Trophoblast cell (in vitro differentiated cells and primary cell): ENCODE results near the gene AMDHD2.
"Not testable (repeated sequence)": the region's sequence is repeated elsewhere in the genome, so short reads cannot be mapped to it uniquely, and the experiment has no call there.

ENCODE experiments used
- DNase-seq, 2 donors: peaks; one replicate each; pipeline ENCODE4 v3.0.0-alpha.2; 2016
- H2AFZ ChIP-seq: 2 replicates; pipeline ENCODE4 v1.6.1; 2013; ENCODE audit warnings: low read length, moderate library complexity, mild to moderate bottlenecking; ENCODE audit not compliant: insufficient read depth, poor library complexity
- H2AK5ac ChIP-seq: 2 replicates; pipeline ENCODE4 v1.6.1; 2013; ENCODE audit warnings: mild to moderate bottlenecking, low read length
- H2BK120ac ChIP-seq: 2 replicates; pipeline ENCODE4 v1.6.1; 2013; ENCODE audit warnings: low read length, mild to moderate bottlenecking, moderate library complexity; ENCODE audit not compliant: insufficient read depth, poor library complexity
- H2BK12ac ChIP-seq: 2 replicates; pipeline ENCODE4 v1.6.1; 2013; ENCODE audit warnings: mild to moderate bottlenecking, low read length, moderate library complexity
- H2BK5ac ChIP-seq: 2 replicates; pipeline ENCODE4 v1.6.1; 2013; ENCODE audit warnings: low read length, low read depth, moderate library complexity, mild to moderate bottlenecking; ENCODE audit not compliant: poor library complexity
- H3K14ac ChIP-seq: 2 replicates; pipeline ENCODE4 v1.6.1; 2013; ENCODE audit warnings: mild to moderate bottlenecking, low read length
- H3K18ac ChIP-seq: 2 replicates; pipeline ENCODE4 v1.6.1; 2013; ENCODE audit warnings: mild to moderate bottlenecking, low read length
- H3K23ac ChIP-seq: 2 replicates; pipeline ENCODE4 v1.6.1; 2013; ENCODE audit warnings: low read length
- H3K27ac ChIP-seq: 2 replicates; pipeline ENCODE4 v1.5.1; 2013; ENCODE audit warnings: low read depth, mild to moderate bottlenecking, inconsistent platforms, low read length, moderate library complexity
- H3K27me3 ChIP-seq: 2 replicates; pipeline ENCODE4 v1.6.1; 2013; ENCODE audit warnings: inconsistent platforms, mild to moderate bottlenecking, low read length, moderate library complexity; ENCODE audit not compliant: insufficient read depth
- H3K36me3 ChIP-seq, 2 experiments: 1 replicate in 1 of 2; 2 replicates in 1 of 2; pipeline ENCODE4 v1.6.1; 2013; ENCODE audit warnings: low read length in 2 of 2, mild to moderate bottlenecking in 2 of 2, moderate library complexity in 1 of 2; ENCODE audit not compliant: insufficient read depth in 2 of 2, control insufficient read depth in 1 of 2
- H3K4ac ChIP-seq: 2 replicates; pipeline ENCODE4 v1.6.1; 2013; ENCODE audit warnings: low read depth, mild to moderate bottlenecking, low read length, moderate library complexity
- H3K4me1 ChIP-seq, 2 experiments: 1 replicate in 1 of 2; 2 replicates in 1 of 2; pipeline ENCODE4 v1.6.1; 2013; ENCODE audit warnings: low read length in 2 of 2, mild to moderate bottlenecking in 2 of 2, moderate library complexity in 1 of 2; ENCODE audit not compliant: insufficient read depth in 2 of 2, control insufficient read depth in 1 of 2
- H3K4me2 ChIP-seq: 2 replicates; pipeline ENCODE4 v1.6.1; 2013; ENCODE audit warnings: inconsistent platforms, mild to moderate bottlenecking, low read length, moderate library complexity
- H3K4me3 ChIP-seq: 2 replicates; pipeline ENCODE4 v1.5.1; 2013; ENCODE audit warnings: mild to moderate bottlenecking, low read depth, low read length, inconsistent platforms
- H3K79me1 ChIP-seq: one replicate; pipeline ENCODE4 v1.6.1; 2013; ENCODE audit warnings: low read length
- H3K79me2 ChIP-seq: 2 replicates; pipeline ENCODE4 v1.6.1; 2013; ENCODE audit warnings: low read length, mild to moderate bottlenecking; ENCODE audit not compliant: control insufficient read depth, insufficient read depth, poor library complexity
- H3K9ac ChIP-seq: 2 replicates; pipeline ENCODE4 v1.6.1; 2013; ENCODE audit warnings: mild to moderate bottlenecking, low read length
- H3K9me3 ChIP-seq: 2 replicates; pipeline ENCODE4 v1.6.1; 2013; ENCODE audit warnings: low read depth, mild to moderate bottlenecking, control low read depth, inconsistent platforms, low read length; ENCODE audit not compliant: insufficient read depth
- H4K12ac ChIP-seq: 2 replicates; pipeline ENCODE4 v1.6.1; 2013; ENCODE audit warnings: low read depth, mild to moderate bottlenecking, low read length, moderate library complexity
- H4K8ac ChIP-seq: 2 replicates; pipeline ENCODE4 v1.6.1; 2013; ENCODE audit warnings: low read depth, mild to moderate bottlenecking, low read length, moderate library complexity
- H4K91ac ChIP-seq: one replicate; pipeline ENCODE4 v1.6.1; 2013; ENCODE audit warnings: low read depth, mild to moderate bottlenecking, low read length, moderate library complexity
- WGBS: extraction: QIAGEN DNeasy Blood & Tissue Kit; methylation state at CpG from one replicate; pipeline ENCODE4 v1.1.7; 2013; ENCODE audit warnings: missing lambda C conversion rate; ENCODE audit not compliant: insufficient read length, insufficient coverage; ENCODE audit errors: extremely low coverage; 5-methylcytosine and 5-hydroxymethylcytosine counted together

Gene AMDHD2

DNA sequence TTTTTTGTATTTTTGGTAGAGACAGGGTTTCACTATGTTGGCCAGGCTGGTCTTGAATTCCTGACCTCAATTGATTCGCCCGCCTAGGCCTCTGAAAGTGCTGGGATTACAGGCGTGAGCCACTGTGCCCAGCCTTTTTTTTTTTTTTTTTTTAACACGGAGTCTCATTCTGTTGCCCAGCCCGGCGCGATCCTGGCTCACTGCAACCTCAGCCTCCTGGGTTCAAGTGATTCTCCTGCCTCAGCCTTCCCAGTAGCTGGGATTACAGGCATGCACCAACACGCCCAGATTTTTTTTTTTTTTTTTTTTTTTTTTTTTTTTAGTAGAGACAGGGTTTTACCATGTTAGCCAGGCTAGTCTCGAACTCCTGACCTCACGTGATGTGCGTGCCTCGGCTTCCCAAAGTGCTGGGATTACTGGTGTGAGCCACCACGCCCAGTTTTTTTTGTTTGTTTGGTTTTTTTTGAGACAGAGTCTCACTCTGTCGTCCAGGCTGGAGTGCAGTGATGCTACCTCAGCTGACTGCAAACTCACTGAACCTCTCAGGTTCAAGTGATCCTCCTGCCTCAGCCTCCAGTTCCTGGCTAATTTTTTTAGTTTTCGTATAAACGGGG lies 13.1 kb downstream of the AMDHD2 start:
- H3K4me2 ChIP-seq = peak overlapping the region; percentile 73
- peak overlapping the region; percentile 51 for H4K91ac ChIP-seq
- peaks cover 12 to 18% of the 10 kb centered on the region in 2 experiments for H3K4me1 ChIP-seq
- H3K79me1 ChIP-seq = peaks cover 14% of the 10 kb centered on the region
- WGBS = no CpG with 5 or more reads among the region's 16 CpGs
- H2AK5ac ChIP-seq, H2BK5ac ChIP-seq, H3K4me3 ChIP-seq, H3K23ac ChIP-seq, H3K9ac ChIP-seq, H3K18ac ChIP-seq, H3K4ac ChIP-seq, H3K27ac ChIP-seq, H3K14ac ChIP-seq, H2AFZ ChIP-seq, H3K79me2 ChIP-seq, H3K27me3 ChIP-seq, H3K9me3 ChIP-seq, H2BK12ac ChIP-seq: not testable (repeated sequence)
- peak in 1 of 2 donors; percentile 59 for DNase-seq
- H2BK120ac ChIP-seq = peak overlapping the region; percentile 29
- H4K8ac ChIP-seq = peak overlapping the region; percentile 68
- peak overlapping the region; percentile 34 for H4K12ac ChIP-seq
- peaks cover 23 to 27% of the 10 kb centered on the region in 2 experiments for H3K36me3 ChIP-seq

DNA sequence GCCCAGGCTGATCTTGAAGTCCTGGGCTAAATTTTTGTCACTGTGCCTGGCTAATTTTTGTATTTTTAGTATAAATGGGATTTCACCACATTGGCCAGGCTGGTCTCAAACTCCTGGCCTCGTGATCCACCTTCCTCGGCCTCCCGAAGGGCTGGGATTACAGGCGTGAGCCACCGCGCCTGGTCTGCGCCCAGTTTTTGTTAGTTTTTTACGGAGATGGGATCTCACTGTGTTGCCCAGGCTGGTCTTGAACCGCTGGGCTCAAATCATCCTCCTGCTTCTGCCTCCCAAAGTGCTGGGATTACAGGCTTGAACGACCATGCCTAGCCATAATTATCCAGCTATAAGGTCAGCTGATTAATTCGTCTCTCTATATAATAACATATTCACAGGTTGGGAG lies 13.7 kb downstream of the AMDHD2 start:
- H3K79me2 ChIP-seq = peaks cover 5% of the 10 kb centered on the region
- no peak overlapping the region for H4K8ac ChIP-seq
- no peak overlapping the region for H2BK120ac ChIP-seq
- H3K4me3 ChIP-seq = no peak overlapping the region
- H2AFZ ChIP-seq = no peak overlapping the region
- H3K79me1 ChIP-seq = peaks cover 14% of the 10 kb centered on the region
- no peak overlapping the region for H4K91ac ChIP-seq
- H4K12ac ChIP-seq = no peak overlapping the region
- no peak overlapping the region for H2BK5ac ChIP-seq
- H2AK5ac ChIP-seq = no peak overlapping the region
- H3K4ac ChIP-seq = no peak overlapping the region
- no peak overlapping the region for H3K27ac ChIP-seq
- H3K4me1 ChIP-seq = peaks cover 12 to 18% of the 10 kb centered on the region in 2 experiments
- no peak overlapping the region for H3K9ac ChIP-seq
- peaks cover 4% of the 10 kb centered on the region for H3K9me3 ChIP-seq
- H3K36me3 ChIP-seq = peaks cover 16 to 20% of the 10 kb centered on the region in 2 experiments
- no peak overlapping the region for H3K4me2 ChIP-seq
- H3K14ac ChIP-seq = no peak overlapping the region
- no peak for DNase-seq
- WGBS = no CpG with 5 or more reads among the region's 11 CpGs
- H3K18ac ChIP-seq = no peak overlapping the region
- H3K27me3 ChIP-seq = no peaks in the 10 kb centered on the region
- H3K23ac ChIP-seq = no peak overlapping the region
- H2BK12ac ChIP-seq = peak overlapping the region; percentile 25

DNA sequence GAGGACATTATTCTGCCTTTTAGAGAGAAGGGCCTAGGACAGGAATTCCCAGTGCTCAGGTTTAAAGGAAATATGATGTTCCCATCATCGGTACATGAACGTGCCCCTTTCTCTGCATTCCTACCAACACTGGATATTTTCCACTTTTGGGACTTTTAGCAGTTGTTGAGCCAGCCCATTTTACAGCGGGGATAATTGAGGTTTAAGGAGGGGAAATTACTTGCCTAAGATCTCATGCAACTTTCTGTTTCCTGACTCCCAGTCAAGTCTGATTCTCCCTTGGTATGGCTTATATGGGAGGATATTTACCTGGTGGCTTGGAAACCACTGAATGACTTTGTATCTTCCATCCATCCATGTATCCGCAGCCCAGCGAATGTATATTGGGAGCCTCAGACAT lies 14.2 kb downstream of the AMDHD2 start:
- H3K23ac ChIP-seq, H3K4me3 ChIP-seq, H2AFZ ChIP-seq, H3K27me3 ChIP-seq, H3K14ac ChIP-seq, H2BK120ac ChIP-seq, H3K9me3 ChIP-seq, H4K8ac ChIP-seq, H3K4me2 ChIP-seq, H3K27ac ChIP-seq, H2BK12ac ChIP-seq, H2BK5ac ChIP-seq, H4K12ac ChIP-seq, H3K79me2 ChIP-seq, H3K9ac ChIP-seq, H3K4ac ChIP-seq, H2AK5ac ChIP-seq, DNase-seq, H3K18ac ChIP-seq, H4K91ac ChIP-seq: not testable (repeated sequence)
- Histone ChIP-seq H3K4me1 (peaks cover 12 to 18% of the 10 kb centered on the region in 2 experiments), H3K79me1 (peaks cover 14% of the 10 kb centered on the region), H3K36me3 (peaks cover 12 to 16% of the 10 kb centered on the region in 2 experiments)
- WGBS = no CpG with 5 or more reads among the region's 5 CpGs

DNA sequence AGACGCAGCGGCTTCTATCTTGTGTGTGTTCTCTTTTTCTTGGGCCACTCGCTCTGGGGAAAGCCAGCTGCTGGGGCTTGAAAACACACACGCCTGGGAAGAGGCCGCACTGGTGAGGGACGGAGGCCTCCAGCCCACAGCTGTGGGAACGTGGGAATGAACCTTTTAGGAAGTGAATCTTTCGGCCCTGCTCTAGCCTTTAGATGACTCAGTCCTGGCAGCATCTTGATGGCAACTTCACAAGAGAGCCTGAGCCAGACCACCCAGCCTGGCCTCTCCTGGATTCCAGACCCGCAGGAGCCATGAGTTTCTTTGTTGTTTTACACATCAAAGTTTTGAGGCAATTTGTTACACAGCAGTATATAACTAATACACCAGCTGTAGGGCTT lies 15.4 kb downstream of the AMDHD2 start:
- WGBS = no CpG with 5 or more reads among the region's 9 CpGs

More for the DNA sequence above, 15.4 kb downstream of the AMDHD2 start:
- Histone ChIP-seq H2AFZ (no peak overlapping the region), H3K4me1 (peaks cover 12 to 18% of the 10 kb centered on the region in 2 experiments), H2BK12ac (no peak overlapping the region), H4K91ac (no peak overlapping the region), H3K4ac (no peak overlapping the region), H3K18ac (no peak overlapping the region), H2BK120ac (no peak overlapping the region), H3K79me2 (peaks cover 11% of the 10 kb centered on the region), H3K9me3 (peaks cover 4% of the 10 kb centered on the region), H4K8ac (no peak overlapping the region), H2BK5ac (no peak overlapping the region), H2AK5ac (no peak overlapping the region), H4K12ac (no peak overlapping the region), H3K27ac (peak overlapping the region; percentile 0), H3K79me1 (peaks cover 14% of the 10 kb centered on the region), H3K36me3 (peaks cover 3 to 9% of the 10 kb centered on the region in 2 experiments), H3K27me3 (no peaks in the 10 kb centered on the region), H3K9ac (no peak overlapping the region), H3K14ac (no peak overlapping the region), H3K4me3 (no peak overlapping the region), H3K23ac (no peak overlapping the region), H3K4me2 (no peak overlapping the region)
- peak; percentile 48 to 57 for DNase-seq
